H9 (cell line): ENCODE measurements around the gene LGMN. TPM values are rescaled to one million over a fixed set of nuclear protein-coding genes. Genes with fewer than 3 reads are reported as not detected.

Experiments
- DNase-seq: peaks from one replicate; pipeline ENCODE4 v3.0.0-alpha.2; 2017
- H2AFZ ChIP-seq: one replicate; pipeline ENCODE4 v1.6.1; 2013; ENCODE audit warnings: mild to moderate bottlenecking, low read length, control low read depth, moderate library complexity
- H2AK5ac ChIP-seq: 2 replicates; pipeline ENCODE4 v1.6.1; 2013; ENCODE audit warnings: low read length, control low read depth, mixed read lengths; ENCODE audit not compliant: insufficient read length
- H2BK120ac ChIP-seq: one replicate; pipeline ENCODE4 v1.6.1; 2013; ENCODE audit warnings: low read depth, mild to moderate bottlenecking, low read length, control low read depth, inconsistent platforms; ENCODE audit not compliant: poor library complexity, severe bottlenecking
- H2BK12ac ChIP-seq: 2 replicates; pipeline ENCODE4 v1.6.1; 2013; ENCODE audit warnings: low read length, control low read depth, mixed read lengths, low read depth; ENCODE audit not compliant: insufficient read length
- H2BK15ac ChIP-seq: 2 replicates; pipeline ENCODE4 v1.6.1; 2013; ENCODE audit warnings: low read depth, low read length, control low read depth
- H2BK20ac ChIP-seq: one replicate; pipeline ENCODE4 v1.6.1; 2013; ENCODE audit warnings: low read depth, mild to moderate bottlenecking, low read length, control low read depth, inconsistent platforms; ENCODE audit not compliant: poor library complexity, severe bottlenecking
- H2BK5ac ChIP-seq: 2 replicates; pipeline ENCODE4 v1.6.1; 2013; ENCODE audit warnings: low read length, control low read depth, mixed read lengths; ENCODE audit not compliant: insufficient read length
- H3K14ac ChIP-seq: 2 replicates; pipeline ENCODE4 v1.6.1; 2013; ENCODE audit warnings: low read length, control low read depth; ENCODE audit not compliant: insufficient read depth
- H3K18ac ChIP-seq: 2 replicates; pipeline ENCODE4 v1.6.1; 2013; ENCODE audit warnings: low read depth, mild to moderate bottlenecking, mixed read lengths, low read length, control low read depth; ENCODE audit not compliant: insufficient read length
- H3K23ac ChIP-seq: 2 replicates; pipeline ENCODE4 v1.6.1; 2013; ENCODE audit warnings: low read length, control low read depth, mixed read lengths, low read depth; ENCODE audit not compliant: insufficient read length
- H3K23me2 ChIP-seq: 2 replicates; pipeline ENCODE4 v1.6.1; 2013; ENCODE audit warnings: low read depth, mild to moderate bottlenecking, mixed read lengths, low read length, control low read depth; ENCODE audit not compliant: insufficient read length, poor library complexity, severe bottlenecking
- H3K27ac ChIP-seq: 2 replicates; pipeline ENCODE4 v1.5.1; 2013; ENCODE audit warnings: low read length, control low read depth, mixed read lengths, low read depth; ENCODE audit not compliant: insufficient read length
- H3K27me3 ChIP-seq: 2 replicates; pipeline ENCODE4 v1.6.1; 2013; ENCODE audit warnings: low read length, control low read depth, inconsistent platforms; ENCODE audit not compliant: insufficient read depth
- H3K4ac ChIP-seq: 2 replicates; pipeline ENCODE4 v1.6.1; 2013; ENCODE audit warnings: low read depth, mild to moderate bottlenecking, control low read depth, inconsistent platforms, low read length, moderate library complexity
- H3K4me1 ChIP-seq: 2 replicates; pipeline ENCODE4 v1.6.1; 2013; ENCODE audit warnings: low read length, control low read depth, inconsistent platforms; ENCODE audit not compliant: insufficient read depth
- H3K4me2 ChIP-seq: 2 replicates; pipeline ENCODE4 v1.6.1; 2013; ENCODE audit warnings: low read length, control low read depth, mixed read lengths; ENCODE audit not compliant: insufficient read length, insufficient read depth
- H3K56ac ChIP-seq: 2 replicates; pipeline ENCODE4 v1.6.1; 2013; ENCODE audit warnings: low read depth, mild to moderate bottlenecking, mixed read lengths, low read length, control low read depth; ENCODE audit not compliant: insufficient read length
- H3K79me1 ChIP-seq: 2 replicates; pipeline ENCODE4 v1.6.1; 2013; ENCODE audit warnings: low read depth, mild to moderate bottlenecking, moderate library complexity, low read length, control low read depth, inconsistent platforms; ENCODE audit not compliant: insufficient read depth, poor library complexity, severe bottlenecking
- H3K79me2 ChIP-seq: 2 replicates; pipeline ENCODE4 v1.6.1; 2013; ENCODE audit warnings: low read length, control low read depth, inconsistent platforms; ENCODE audit not compliant: insufficient read depth
- H3K9ac ChIP-seq: 2 replicates; pipeline ENCODE4 v1.6.1; 2013; ENCODE audit warnings: low read length, control low read depth, mixed read lengths; ENCODE audit not compliant: insufficient read length; ENCODE audit errors: extremely low read depth
- H3K9me3 ChIP-seq: one replicate; pipeline ENCODE4 v1.6.1; 2013; ENCODE audit warnings: low read depth, low read length, inconsistent platforms; ENCODE audit not compliant: control insufficient read depth
- H3T11ph ChIP-seq: one replicate; pipeline ENCODE4 v1.6.1; 2013; ENCODE audit warnings: mild to moderate bottlenecking, low read length, control low read depth, inconsistent platforms
- H4K20me1 ChIP-seq: one replicate; pipeline ENCODE4 v1.6.1; 2013; ENCODE audit not compliant: control insufficient read depth, insufficient read length, insufficient read depth
- H4K5ac ChIP-seq: 2 replicates; pipeline ENCODE4 v1.6.1; 2013; ENCODE audit warnings: low read depth, mild to moderate bottlenecking, mixed read lengths, low read length, control low read depth; ENCODE audit not compliant: insufficient read length
- H4K8ac ChIP-seq: replicated peaks from 2 replicates; pipeline ENCODE4 v1.6.1; 2013; ENCODE audit warnings: low read length, control low read depth, mixed read lengths, low read depth; ENCODE audit not compliant: insufficient read length
- H4K91ac ChIP-seq: 2 replicates; pipeline ENCODE4 v1.6.1; 2013; ENCODE audit warnings: low read depth, mild to moderate bottlenecking, moderate library complexity, mixed read lengths, low read length, control low read depth; ENCODE audit not compliant: insufficient read length
- H3K27ac Mint-ChIP-seq, 3 experiments: 2 replicates in 2 of 3; 3 replicates in 1 of 3; pipeline ENCODE4 v1.8.0; 2020 to 2021; ENCODE audit warnings: mixed read lengths in 3 of 3, mild to moderate bottlenecking in 1 of 3, moderate library complexity in 1 of 3
- H3K27me3 Mint-ChIP-seq: 2 replicates; pipeline ENCODE4 v1.8.0; 2021; ENCODE audit warnings: low read depth, mild to moderate bottlenecking, moderate library complexity, mixed read lengths
- H3K36me3 Mint-ChIP-seq, 3 experiments: 2 replicates in 2 of 3; 3 replicates in 1 of 3; pipeline ENCODE4 v1.8.0; 2020 to 2021; ENCODE audit warnings: low read depth in 3 of 3, mixed read lengths in 3 of 3; ENCODE audit not compliant: insufficient read depth in 1 of 3
- H3K4me1 Mint-ChIP-seq, 2 experiments: 2 replicates each; pipeline ENCODE4 v1.8.0; 2020; ENCODE audit warnings: mixed read lengths in 2 of 2
- H3K4me3 Mint-ChIP-seq, 2 experiments: 2 replicates in 1 of 2; 3 replicates in 1 of 2; pipeline ENCODE4 v1.8.0; 2020 to 2021; ENCODE audit warnings: mild to moderate bottlenecking in 2 of 2, mixed read lengths in 2 of 2, moderate library complexity in 1 of 2
- H3K9me3 Mint-ChIP-seq, 2 experiments: 2 replicates in 1 of 2; 3 replicates in 1 of 2; pipeline ENCODE4 v1.8.0; 2020; ENCODE audit warnings: mild to moderate bottlenecking in 2 of 2, mixed read lengths in 2 of 2, moderate library complexity in 1 of 2
- WGBS: extraction: QIAGEN DNeasy Blood & Tissue Kit; methylation state at CpG from one replicate; pipeline ENCODE4 v1.1.7; 2013; ENCODE audit warnings: missing lambda C conversion rate, low lambda C conversion rate, mixed read lengths; ENCODE audit not compliant: insufficient read length; ENCODE audit errors: extremely low coverage; 5-methylcytosine and 5-hydroxymethylcytosine counted together
- total RNA-seq: library from RNA; stranded (reverse); gene quantifications from 2 replicates; pipeline ENCODE4 v1.2.1, GENCODE V29; 2021
- TF ChIP-seq, protein P1 (sequence below): fragments of 200-600 bp; sonication (generic); conservative IDR thresholded peaks from 3 replicates; pipeline ENCODE4 v1.8.0; 2021; ENCODE audit warnings: antibody characterized with exemption, mild to moderate bottlenecking

LGMN gene
- total RNA-seq, 1 experiment from 2014 or later = 55.3 TPM

DNA sequence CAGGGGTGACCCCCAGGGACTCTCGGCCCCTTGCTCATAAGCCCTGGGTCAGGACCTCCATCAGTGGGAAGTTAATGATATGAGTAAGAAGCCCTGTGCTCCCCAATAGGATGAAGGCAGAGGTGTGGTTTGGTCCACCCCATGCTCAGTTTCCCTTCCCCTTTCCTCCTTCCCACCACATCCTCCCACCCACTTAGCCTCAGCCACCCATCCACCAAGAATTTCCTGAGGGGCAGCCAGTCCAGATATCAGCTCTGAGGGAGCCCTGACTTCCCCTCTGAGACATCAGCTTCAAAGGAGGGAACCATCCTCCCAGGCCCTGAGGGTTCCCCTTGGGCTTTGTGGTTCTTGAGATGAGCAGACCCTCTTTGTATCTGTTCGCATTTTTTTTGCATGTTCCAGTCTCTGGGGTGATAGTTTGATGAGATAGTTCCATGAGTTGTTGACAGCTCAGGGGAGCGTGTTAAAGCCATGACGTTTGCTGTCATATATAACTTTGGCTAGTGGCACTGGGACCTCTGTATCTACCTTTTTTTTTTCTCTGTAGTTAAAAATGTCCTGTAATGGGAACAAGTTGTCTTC, 71.2 kb downstream of the LGMN start:
- no peak overlapping the region for H4K5ac ChIP-seq
- H3K36me3 Mint-ChIP-seq = no peaks in the 10 kb centered on the region
- H3K18ac ChIP-seq = no peak overlapping the region
- no peak overlapping the region for H3T11ph ChIP-seq
- no peak for DNase-seq
- H3K27ac ChIP-seq = no peak overlapping the region
- no peak overlapping the region for H2BK15ac ChIP-seq
- no peak overlapping the region for H2BK120ac ChIP-seq
- H3K4me3 Mint-ChIP-seq = no peak overlapping the region
- H3K9me3 ChIP-seq = no peaks in the 10 kb centered on the region
- no peak overlapping the region for H4K91ac ChIP-seq
- H3K56ac ChIP-seq = no peak overlapping the region
- H4K20me1 ChIP-seq = no peaks in the 10 kb centered on the region
- TF ChIP-seq, protein P1, sequence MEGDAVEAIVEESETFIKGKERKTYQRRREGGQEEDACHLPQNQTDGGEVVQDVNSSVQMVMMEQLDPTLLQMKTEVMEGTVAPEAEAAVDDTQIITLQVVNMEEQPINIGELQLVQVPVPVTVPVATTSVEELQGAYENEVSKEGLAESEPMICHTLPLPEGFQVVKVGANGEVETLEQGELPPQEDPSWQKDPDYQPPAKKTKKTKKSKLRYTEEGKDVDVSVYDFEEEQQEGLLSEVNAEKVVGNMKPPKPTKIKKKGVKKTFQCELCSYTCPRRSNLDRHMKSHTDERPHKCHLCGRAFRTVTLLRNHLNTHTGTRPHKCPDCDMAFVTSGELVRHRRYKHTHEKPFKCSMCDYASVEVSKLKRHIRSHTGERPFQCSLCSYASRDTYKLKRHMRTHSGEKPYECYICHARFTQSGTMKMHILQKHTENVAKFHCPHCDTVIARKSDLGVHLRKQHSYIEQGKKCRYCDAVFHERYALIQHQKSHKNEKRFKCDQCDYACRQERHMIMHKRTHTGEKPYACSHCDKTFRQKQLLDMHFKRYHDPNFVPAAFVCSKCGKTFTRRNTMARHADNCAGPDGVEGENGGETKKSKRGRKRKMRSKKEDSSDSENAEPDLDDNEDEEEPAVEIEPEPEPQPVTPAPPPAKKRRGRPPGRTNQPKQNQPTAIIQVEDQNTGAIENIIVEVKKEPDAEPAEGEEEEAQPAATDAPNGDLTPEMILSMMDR = no peak
- no peak overlapping the region for H3K14ac ChIP-seq
- no peak overlapping the region for H2AK5ac ChIP-seq
- H3K4me2 ChIP-seq = no peak overlapping the region
- peaks cover 9% of the 10 kb centered on the region in 2 experiments for H3K4me1 Mint-ChIP-seq
- H3K23ac ChIP-seq = no peak overlapping the region
- no peak overlapping the region for H2BK5ac ChIP-seq
- no peaks in the 10 kb centered on the region for H3K4me1 ChIP-seq
- H3K9ac ChIP-seq = no peak overlapping the region
- H3K79me1 ChIP-seq = no peaks in the 10 kb centered on the region
- H3K79me2 ChIP-seq = no peaks in the 10 kb centered on the region
- H3K27ac Mint-ChIP-seq = no peak overlapping the region
- H4K8ac ChIP-seq = no peak overlapping the region
- H2BK20ac ChIP-seq = no peak overlapping the region
- WGBS = no CpG with 5 or more reads among the region's 4 CpGs
- H2AFZ ChIP-seq = no peak overlapping the region
- H3K23me2 ChIP-seq = no peaks in the 10 kb centered on the region
- no peaks in the 10 kb centered on the region; the same call in none of the 2 replicates for H3K27me3 Mint-ChIP-seq
- H3K9me3 Mint-ChIP-seq = no peaks in the 10 kb centered on the region
- no peak overlapping the region for H3K4ac ChIP-seq
- no peaks in the 10 kb centered on the region for H3K27me3 ChIP-seq
- H2BK12ac ChIP-seq = no peak overlapping the region
